Activated gamma-delta T cell treated with anti-CD3 and anti-CD28 coated beads, Interleukin-2, amount 50 U/mL, for 16 hours (primary cell): Measurements from ENCODE around the gene VPS37C.
"Not testable (repeated sequence)": the region's sequence is repeated elsewhere in the genome, so short reads cannot be mapped to it uniquely, and the experiment has no call there.

ENCODE experiments used
- DNase-seq: peaks from one replicate; pipeline ENCODE4 v3.0.0-alpha.2; 2020; ENCODE audit warnings: low read depth

VPS37C gene

DNA sequence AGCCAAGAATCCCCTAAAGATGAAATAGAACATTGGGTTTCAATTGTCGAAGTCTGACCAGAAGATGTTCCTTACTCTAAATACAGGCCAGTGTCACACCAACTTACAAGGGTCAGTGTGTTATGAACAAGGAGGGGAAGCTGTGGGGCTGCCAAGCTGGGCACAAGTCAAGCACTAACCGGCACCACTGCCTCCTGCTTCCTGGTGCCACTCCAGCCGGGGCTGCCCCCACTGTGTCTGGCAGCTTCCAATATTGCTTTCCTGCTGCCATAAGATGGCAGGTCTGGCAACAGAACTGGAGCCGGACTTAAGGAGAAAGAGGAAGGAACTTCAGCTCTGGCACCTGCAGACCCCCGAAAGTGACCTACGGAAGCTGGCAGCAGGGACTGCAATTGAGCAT is 13.7 kb upstream of the VPS37C start:
- DNase-seq, result no peak

DNA sequence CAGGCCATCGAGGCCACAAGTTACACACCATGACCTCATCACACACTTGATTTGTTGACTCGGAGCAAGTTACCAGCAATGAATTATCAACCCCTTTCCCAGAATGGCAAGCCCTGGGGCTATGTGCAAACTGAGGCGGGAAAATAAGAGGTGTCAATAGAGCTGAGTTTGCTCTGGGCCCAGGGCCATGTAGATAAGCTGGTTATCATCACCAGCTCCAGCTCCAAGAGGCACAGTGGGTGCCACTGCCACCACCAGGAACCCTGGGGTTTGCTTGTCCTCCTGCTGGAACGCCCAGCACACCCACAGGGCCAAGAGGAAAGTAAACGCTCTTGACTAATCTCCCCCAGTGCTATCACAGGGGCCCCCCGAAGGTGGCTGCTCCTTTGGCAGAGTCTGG is 13.0 kb upstream of the VPS37C start:
- no peak for DNase-seq

DNA sequence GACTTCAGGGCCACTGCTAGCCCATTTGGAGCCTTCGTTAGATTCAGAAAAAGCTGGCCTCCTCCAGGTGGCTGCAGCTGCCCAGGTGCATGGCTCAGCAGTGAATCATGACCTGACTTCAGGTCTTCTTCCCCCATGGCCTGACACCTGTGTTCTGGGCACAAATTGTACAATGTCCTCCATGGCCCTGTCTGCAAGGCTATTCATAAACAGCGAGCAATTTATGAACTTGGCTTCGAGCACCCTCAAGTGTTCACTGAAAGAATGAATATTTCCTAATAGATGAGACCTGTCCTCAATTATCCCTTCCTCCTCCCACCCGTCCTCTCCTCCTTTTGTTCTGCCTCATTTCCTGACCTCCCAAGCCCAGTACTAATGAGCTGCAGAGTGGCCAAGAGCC is 12.2 kb upstream of the VPS37C start:
- no peak for DNase-seq

DNA sequence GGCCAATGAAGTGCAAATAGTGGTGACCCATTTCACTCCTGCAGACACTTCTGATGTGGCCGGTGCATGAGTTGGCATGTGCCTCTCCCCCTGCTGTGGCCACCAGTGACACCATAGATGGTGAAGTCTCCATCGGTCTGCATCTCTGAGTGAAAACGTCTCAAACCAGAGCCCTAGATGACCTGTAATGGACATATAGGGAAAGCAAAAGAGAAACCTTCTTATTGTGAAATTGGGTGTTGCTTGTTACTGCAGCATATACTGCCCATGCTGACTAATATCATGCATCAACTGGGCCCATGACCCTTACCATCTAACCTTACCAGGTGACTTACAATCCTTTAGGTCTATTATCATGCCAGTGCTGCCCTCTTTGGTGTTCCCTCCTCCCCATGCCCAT is 11.7 kb upstream of the VPS37C start:
- DNase-seq, result no peak

DNA sequence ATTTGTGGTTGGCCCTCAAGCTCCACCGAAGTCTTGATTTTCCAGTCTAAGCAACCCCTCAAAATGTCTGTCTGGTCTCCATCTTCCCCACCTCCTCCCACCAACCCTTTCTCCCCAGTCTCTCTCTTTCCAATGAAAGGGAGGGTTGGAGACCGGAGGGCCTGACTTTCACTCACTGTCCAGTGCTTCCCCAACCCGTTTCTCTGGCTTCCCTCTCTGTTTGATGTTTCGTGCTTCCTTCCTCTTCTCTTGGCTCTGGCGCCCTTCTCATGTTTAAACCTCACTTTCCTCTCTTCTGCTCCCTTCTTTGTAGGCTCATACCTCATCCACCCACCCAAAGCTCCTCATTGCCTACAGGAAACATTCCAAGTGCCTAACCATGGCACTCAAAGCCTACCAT is 11.1 kb upstream of the VPS37C start:
- DNase-seq, result no peak

DNA sequence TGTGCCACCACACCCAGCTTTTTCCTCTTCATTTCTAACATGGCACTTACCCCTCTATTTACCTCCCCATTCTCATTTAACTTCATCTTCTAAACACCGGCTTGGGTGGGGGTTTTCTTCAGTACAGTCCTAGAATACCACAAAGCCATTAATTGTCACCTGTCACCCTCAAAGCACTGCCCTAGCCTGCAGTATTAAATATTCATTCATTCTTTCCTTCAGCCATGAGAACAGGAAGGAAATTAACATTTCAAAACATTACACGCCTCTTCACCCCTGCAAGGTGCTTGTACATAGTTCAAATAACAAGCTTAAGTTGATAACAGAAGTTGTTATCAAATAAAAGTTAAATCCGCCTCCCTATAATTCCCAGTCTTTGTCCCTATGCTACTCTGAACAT is 10.7 kb upstream of the VPS37C start:
- no peak for DNase-seq

DNA sequence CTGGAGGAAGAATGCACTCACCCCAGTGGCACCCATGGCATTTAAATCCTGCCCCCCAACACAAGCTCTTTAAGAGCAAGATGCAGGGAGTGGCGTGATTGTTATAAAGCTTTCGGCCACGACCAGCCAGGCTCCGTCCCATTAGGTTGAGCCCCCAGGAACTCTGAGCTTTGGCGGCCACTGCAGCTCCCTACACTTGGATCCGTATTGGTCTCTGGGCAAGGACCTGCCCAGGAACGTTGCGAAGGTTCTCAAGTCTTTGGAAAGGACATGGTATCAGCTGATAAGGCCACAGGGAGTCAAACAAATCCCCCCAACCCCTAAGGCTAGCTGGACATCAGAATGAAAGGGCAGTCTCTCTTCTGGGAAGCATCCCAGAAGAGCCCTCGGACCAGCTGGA is 9.3 kb upstream of the VPS37C start:
- no peak for DNase-seq

DNA sequence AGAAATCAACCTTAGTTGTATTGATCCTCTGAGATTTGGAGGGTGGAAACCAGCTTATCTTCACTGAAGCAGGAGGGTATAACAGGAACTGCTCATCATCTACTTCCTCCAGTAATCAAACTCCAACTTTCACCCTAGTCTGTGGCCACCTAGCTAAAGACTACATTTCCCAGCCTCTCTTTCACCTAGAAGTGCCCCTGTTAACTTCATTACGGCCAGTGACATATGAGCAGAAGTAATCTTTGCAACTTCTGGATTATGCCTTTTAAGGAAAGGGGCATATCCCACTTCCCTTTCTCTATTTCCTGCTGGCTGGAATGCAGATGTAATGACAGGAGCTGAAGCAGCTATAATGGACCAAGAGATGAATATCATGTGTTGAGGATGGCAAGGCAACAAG is 7.6 kb upstream of the VPS37C start:
- no peak for DNase-seq

DNA sequence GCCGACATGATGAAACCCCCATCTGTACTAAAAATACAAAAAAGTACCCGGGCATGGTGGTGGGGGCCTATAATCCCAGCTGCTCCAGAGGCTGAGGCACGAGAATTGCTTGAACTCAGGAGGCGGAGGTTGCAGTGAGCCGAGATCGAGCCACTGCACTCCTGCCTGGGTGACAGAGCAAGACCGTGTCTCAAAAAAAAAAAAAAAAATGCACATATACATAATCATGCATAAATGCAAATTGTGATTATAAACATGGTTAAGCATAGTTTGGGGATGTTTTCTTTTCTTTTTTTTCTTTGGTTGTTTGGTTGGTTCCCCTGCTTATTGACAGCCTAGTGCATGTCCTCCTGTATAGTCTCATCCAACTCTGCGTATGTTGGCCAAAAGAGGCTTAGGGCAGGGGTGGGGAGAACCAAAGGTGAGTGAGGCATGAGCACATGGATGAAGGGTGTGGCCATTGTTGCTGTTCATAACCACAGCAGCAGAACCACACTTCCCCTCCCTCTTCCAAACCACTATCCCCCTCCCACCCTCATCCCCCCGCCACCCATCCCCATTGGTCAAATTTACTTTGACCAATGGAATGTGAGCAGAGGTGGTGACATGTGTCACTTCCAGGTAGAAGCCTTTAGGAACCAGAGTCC is 6.9 kb upstream of the VPS37C start:
- no peak for DNase-seq

DNA sequence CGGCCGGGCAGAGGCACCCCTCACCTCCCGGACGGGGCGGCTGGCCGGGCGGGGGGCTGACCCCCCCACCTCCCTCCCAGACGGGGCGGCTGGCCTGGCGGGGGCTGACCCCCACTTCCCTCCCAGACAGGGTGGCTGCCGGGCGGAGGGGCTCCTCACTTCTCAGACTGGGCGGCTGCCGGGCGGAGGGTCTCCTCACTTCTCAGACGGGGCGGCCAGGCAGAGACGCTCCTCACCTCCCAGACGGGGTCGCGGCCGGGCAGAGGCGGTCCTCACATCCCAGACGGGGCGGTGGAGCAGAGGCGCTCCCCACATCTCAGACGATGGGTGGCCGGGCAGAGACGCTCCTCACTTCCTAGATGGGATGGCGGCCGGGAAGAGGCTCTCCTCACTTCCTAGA is 5.1 kb upstream of the VPS37C start:
- DNase-seq, result not testable (repeated sequence)

DNA sequence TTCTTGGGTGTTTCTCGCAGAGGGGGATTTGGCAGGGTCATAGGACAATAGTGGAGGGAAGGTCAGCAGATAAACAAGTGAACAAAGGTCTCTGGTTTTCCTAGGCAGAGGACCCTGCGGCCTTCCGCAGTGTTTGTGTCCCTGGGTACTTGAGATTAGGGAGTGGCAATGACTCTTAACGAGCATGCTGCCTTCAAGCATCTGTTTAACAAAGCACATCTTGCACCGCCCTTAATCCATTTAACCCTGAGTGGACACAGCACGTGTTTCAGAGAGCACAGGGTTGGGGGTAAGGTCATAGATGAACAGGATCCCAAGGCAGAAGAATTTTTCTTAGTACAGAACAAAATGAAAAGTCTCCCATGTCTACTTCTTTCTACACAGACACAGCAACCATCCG is 4.6 kb upstream of the VPS37C start:
- not testable (repeated sequence) for DNase-seq

DNA sequence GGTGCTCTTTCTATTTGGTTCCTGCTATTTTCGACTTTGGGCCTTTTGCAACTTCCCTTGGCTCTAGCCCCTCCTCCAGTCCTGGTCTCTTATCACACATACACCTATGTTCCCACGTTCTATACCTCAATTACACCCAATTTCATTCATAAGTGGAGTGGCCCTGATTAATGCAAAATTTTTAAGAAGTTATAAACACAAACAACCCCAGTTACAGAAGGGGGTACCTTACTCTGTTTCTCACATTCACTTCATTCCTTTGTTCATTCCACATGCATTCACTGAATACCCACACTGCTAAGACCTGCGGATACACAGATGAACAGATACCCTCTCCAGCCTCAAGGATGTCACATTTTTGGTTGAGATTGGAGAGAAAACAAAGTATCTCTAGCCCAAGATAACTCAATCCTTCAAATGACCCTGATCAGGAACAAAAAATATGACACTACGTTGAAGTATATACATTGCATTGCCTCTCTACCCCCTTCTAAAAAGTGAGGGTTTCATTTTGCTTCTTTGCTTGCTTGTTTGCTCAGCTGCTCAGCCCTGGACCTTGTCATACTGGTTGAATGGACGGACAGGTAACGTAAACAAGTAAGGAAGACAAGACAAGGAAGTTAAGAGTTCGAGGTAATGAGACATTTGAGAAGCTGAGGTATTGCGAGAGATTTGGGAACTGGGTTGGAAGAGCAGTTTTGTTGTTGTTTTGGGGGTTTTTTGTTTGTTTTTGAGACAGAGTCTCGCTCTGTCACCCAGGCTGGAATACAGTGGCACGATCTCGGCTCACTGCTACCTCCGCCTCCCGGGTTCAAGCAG is 3.6 kb upstream of the VPS37C start:
- DNase-seq, result no peak

DNA sequence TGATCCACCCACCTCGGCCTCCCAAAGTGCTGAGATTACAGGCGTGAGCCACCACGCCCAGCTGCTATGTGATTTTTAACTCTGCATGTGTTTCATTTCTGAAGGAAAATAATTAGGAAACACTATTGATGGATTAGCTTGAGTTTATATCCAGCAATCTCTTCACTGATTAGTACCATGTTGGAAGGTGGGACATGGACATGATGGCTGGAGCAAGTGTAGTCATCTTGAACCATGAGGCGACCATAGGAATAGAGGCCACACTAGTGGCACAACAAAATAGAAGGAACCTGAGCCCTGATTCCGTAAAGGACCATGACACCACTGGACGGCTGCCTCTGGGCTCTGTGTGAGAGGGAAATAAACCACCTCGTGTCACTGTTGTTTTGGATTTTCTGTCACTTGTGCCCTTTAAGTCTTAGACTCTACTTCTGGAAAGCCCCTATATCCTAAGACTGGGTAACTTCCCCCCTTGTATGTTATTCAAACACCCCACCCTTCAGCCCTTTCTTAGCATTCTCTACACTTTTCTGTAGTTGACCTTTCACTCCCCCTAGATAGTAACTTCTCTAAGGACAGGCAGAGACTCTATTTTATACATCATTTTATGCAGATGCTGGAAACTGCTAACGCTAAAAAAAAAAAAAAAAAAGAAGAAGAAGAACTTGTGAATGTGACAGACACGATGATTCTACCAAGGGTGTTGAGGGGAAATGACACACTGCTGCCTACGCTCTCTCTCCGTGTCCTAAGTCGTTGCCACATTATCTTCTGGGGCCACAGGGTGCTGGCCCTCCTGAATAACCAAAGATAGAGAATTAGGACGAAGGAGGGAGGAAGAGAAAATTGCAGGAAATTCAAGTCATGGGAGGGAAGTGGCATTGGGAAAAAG is 2.7 kb upstream of the VPS37C start:
- DNase-seq, result no peak

DNA sequence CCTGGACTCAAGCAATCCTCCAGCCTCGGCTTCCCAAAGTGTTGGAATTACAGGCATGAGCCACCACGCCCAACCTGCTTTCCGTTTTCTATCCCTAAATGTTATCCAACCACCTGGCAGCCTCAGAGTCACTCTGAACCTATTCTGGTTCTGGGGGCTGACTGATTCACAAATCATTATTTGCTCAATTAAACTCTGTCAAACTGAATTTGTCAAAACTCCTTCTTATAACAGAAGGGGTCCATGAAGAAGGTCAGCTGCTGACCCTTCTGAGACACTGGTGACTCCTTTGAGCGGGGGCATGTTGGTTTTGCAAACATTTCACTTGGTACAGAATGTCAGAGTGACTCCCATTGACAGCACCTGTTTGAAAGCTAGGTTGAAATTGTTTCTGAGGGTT is 1.8 kb upstream of the VPS37C start:
- DNase-seq, result no peak

DNA sequence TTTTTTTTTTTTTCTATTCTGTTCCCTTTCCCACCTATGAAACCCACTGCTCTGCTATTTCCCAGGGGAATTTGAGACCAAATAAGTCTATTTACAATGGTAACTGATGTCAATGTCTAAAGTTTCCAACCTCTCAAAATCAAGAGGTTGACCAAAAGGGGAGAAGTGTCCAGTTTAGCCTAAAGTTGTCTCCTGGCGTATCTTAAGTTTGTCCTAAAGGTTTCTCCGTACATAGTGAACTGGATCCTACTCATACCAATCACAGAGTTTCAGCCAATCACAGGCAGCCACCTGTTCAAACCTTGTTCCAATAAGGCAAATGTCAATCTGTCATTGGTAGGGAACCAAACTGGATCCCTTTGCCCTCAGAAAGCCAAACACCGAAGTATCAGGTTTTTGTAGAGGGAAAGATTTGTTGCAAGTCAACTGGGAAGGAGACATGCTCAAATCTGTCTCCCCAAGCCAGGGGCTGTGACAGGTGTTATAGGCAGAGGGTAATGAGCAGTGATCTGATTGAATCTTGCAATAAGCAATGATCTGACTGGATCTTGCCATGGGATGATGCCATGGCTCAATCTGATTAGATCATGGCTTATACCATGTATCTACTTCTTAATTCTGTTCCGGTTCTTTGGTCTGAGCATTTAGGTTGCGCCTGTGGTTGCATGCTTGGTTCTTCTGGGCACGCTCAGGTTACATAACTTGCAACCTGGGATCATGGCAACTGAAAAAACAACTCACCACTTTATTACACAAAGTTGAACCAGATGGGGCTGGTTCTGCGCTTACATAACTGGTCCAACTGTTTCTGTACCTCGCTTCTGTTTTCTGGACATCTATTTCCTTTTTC is 1.1 kb upstream of the VPS37C start:
- DNase-seq, result no peak

DNA sequence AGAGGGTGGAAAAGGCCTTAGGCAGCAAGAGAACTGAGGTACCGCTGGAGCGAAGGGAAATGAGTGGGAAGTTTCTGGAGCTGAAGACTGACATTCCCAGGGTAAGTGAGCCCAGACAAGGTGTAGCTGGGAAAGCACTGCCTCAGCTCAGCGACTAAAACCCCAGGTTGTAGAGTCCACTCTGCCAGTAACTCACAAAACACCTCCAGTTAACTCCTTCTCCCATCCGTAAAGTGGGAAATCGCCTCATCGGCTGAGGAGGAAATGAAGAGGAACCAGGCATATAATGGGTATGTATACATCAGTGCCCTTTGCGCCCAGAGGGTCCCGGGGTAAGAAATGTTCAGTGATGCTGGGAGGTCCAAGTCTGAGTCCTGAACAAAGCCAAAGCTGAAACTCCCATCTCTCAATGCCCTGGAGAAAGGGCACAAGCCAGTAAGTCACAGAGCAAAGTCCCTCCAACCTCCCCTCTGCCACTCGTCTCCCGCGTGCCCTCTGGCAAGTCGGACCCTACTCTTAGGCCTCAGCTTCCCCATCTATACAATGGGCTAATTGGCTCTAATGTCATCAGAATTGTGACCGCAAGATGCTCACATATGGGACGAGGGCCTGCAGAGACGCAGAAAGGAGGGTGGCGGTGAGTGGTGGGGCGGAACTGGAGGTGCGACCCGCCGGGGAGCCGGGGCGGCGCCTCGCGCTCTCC is 588 bp downstream of the VPS37C start:
- no peak for DNase-seq

DNA sequence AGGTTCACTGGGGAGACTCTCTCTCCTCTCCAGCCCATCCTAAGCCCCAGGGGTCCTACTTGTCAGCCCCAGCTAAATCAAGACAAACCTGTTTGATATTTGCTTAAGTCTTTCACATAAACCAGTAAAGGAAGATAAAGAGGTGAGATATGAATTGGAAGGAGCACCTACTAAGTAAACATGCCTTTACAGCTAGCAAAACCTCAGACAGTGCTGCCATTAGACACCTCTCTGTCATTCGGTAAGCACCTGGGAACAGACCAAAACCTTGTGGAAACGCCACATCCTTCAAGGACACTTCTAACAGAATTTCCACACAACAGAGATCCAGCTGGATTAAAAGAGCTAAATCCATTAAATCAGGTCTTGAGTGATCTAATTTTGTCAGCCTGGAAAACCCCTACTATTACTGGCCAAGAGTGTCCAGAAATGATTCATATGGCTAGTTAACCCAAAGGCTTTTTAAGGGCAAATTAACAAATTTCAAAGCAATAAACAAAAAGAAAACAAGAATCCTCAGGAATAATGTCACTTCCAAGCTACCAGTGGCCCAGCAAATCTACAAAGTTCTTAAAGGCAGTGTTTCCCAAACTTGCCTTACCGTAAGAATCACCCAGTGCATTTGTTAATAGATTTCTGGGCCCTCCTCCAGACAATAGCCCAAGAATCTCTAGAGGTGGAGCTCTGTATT is 2.4 kb downstream of the VPS37C start:
- DNase-seq, result no peak

DNA sequence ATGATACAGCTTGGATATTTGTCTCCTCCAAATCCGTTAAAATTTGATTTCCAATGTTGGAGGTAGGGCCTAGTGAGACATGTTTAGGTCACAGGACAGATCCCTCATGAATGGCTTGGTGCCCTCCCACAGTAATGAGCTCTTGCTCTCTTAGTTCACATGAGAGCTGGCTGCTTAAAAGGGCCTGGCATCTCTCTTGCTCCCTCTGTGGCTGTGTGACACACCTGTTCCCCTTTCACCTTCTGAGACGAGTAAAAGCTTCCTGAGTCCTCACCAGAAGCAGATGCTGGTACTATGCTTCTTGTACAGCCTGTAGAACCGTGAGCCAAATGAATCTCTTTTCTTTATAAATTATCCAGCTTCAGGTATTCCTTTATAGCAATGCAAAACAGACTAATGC is 3.5 kb downstream of the VPS37C start:
- DNase-seq, result no peak

DNA sequence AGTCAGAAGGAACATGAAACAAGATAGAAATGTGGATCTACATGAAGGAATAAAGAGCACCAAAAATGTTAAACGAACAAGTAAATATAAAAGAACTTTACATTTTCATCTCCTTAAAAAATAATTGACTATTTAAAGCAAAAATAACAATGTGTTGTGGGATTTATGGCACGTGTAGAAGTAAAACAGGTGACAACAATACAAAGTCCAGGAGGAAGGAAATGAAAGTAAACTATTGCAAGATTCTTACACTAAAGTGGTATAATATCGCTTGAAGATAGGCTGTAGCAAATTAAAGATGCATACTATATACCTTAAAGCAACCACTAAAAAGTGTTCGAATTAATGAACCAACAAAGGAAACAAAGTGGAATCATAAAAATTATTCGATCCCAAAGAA is 5.5 kb downstream of the VPS37C start:
- no peak for DNase-seq

DNA sequence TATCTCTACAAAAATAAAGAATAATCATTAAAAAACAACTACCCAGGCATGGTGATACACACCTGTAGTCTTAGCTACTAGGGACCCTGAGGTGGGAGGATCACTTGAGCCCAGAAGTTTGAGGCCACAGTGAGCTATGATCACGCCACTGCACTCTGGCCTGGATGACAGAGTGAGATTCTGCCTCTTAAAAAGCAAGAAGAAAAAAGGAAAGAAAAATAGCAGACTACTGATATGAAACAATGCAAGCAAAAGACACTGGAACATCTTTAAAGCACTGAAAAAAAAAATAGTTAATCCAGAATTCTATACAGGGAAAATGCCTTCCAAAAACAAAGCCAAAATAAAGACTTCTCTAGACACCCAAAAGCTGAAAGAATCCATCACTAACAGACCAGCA is 5.9 kb downstream of the VPS37C start:
- DNase-seq, result no peak

DNA sequence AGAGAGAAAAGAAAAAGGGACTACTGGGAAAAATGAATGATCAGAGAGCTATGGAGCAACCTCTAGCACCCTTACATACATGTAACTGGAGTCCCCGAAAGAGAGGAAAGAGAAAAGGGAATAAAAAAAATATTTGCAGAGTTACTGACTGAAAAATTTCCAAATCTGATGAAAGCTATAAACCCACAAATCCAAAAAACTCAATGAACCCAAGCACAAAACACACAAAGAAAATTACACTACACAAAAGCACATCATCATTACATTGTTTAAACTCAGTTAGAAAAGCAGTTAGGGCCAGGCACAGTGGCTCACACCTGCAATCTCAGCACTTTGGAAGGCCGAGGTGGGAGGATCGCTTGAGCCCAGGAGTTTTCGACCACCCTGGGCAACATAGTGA is 6.7 kb downstream of the VPS37C start:
- no peak for DNase-seq
